GM21423 (cell line): ENCODE data around the gene TAPBPL.
"Not testable (repeated sequence)": the region's sequence is repeated elsewhere in the genome, so short reads cannot be mapped to it uniquely, and the experiment has no call there.

Source experiments
- ATAC-seq: cut with Tn5 transposase; IDR thresholded peaks from one replicate; pipeline ENCODE4 v1.9.1; 2021; ENCODE audit warnings: mild to moderate bottlenecking, moderate library complexity; ENCODE audit not compliant: unreplicated experiment

Gene TAPBPL

DNA sequence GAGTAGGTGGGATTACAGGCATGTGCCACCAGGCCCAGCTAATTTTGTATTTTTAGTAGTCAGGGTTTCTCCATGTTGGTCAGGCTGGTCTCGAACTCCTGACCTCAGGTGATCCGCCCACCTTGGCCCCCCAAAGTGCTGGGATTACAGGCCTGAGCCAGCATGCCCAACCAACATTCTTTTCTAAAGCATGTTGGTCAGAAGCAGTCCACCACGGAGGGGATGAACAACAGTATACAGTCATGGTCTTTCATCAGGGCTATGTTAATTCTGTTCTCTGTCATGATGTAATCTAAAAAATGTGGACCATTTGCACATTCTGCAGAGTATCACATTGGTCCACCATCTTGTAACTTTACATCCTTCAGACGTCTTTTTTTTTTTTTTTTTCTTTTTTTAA, 37.6 kb downstream of the TAPBPL start:
- no peak for ATAC-seq

DNA sequence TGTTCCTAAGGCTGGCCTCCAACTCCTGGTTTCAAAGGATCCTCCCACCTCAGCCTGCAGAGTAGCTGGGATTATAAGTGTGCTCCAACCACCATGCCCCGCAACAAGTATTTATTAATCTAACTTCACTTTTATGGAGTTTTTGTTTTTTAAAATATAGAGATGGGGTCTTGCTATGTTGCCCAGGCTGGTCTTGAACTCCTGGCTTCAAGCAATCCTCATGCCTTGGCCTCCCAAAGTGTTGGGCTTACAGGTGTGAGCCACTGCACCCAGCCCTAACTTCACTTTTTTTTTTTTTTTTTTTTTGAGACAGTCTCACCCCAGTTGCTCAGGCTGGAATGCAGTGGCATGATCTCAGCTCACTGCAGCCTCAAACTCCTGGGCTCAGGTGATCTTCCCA, 38.8 kb downstream of the TAPBPL start:
- not testable (repeated sequence) for ATAC-seq

DNA sequence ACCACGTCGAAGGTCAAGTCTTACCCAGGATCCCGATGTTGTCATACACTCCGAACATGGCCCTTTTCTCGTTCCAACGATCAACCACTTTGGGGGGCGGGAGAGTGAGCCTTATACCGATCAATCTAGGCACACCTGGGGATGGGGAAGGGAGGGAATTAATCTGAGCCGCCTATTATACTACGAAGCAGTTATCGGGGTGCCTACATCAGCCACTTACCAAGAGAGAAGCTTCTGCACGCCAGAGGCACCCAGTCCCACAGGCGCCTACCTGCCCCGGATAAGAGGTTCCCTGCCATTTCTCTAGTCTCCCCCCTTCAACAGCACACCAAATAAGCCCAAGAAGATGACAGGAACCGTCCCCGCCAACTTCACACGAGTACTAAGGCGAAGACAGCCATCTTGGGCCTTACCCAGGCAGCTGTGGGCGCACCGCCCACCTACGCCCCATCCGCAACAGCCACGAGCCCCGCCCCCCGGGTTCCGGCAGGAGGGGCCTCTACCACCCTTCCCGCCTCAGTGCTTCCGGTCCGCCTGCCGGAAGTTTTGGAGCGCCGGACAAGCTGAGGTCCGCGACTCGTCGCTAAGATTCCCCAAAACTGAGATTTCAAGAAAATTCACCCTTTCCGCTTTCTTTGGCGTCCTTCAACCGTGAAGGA, 41.1 kb downstream of the TAPBPL start, which contains the start of gene MRPL51:
Gene MRPL51 (minus strand): TSS at position 425 of the 659 bp plus-strand sequence. CDS start 126 bp downstream, at position 299.
- peak; percentile 75 for ATAC-seq

DNA sequence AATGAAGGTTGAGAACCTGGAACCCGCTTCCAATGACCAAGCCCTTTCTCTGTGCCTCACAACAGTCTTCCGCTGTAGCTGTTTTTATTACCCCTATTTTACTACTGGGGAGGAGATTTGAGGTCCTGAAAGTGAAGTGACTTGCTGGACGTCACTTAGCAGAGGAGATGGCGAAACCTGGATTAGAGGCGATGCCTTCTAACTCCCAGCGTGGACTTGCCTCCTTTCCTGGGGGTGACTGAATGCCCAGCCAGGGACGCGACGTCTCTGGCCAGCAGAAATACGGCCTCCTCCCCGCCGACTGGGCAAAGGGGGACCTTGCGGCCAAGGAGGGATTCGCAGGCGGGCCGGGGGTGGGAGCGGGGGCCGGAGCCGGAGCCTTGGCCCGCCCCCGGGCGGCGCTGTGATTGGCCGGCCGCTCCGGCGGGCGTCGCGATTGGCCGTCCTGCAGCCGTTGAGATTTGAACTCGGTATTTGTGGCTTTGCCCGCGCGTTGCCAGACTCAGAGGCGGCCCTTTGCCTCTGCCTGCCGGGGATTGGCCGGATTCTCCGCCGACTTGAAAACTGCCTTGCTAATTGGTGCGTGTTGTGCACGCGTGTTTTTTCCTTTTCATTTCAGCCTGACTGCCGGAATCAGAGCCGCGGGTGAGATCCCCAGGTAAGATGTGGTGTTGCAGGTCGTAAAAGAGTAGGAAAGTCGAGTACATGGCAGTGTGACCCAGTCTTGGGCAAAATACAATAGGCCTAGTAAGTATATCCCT, 41.8 kb downstream of the TAPBPL start, which contains the start of gene NCAPD2:
Gene NCAPD2 (plus strand): TSS at position 606 of the 761 bp plus-strand sequence. CDS start 997 bp downstream, outside the sequence.
- peak; percentile 81 for ATAC-seq

DNA sequence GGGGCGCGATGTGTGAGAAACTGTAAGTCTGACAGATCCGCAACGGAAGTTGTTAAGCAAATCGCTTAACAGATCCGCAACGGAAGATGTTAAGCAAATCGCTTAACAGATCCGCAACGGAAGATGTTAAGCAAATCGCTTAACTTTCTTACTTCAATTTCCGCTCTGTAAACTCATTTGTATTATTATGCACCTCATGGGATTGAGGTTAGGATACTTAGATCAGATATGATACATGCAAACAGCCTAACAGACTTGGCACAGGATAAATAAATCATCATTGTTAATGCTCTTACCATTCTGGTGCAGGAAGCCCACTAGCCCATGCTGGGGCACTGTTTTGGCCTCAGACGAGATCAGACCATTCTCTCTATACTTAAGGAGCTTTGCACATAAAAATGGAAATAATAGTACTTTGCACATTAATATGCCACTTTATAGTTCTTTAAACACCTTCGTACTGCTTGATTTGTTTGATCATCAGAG, 42.5 kb downstream of the TAPBPL start:
- no peak for ATAC-seq

DNA sequence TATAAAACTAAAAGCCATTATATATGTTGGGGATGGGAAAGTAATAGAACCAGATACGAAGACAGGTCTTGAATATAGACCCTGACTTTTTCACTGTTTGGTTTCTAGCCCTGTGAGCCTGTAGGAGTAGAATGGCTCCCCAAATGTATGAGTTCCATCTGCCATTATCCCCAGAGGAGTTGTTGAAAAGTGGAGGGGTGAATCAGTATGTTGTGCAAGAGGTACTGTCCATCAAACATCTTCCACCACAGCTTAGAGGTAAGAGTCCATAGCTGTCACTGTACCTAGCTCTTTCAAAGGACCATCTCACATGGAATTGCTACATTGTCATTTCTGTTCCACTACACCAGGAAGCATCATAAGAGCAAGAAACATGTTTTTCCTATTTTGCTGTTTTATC, 43.1 kb downstream of the TAPBPL start:
- ATAC-seq: no peak

DNA sequence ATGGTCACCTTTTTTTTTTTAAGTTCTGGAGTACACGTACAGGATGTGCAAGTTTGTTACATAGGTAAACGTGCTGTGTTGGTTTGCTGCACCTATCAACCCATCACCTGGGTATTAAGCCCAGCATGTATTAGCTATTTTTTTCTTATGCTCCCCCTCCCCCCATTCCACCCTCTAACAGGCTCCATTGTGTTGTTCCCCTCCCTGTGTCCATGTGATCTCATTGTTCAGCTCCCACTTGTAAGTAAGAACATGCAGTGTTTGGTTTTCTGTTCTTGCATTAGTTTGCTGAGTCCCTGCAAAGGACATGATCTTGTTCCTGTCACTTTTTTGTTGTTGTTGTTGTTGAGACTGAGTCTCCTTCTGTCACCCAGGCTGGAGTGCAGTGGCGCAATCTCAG, 45.4 kb downstream of the TAPBPL start:
- ATAC-seq: not testable (repeated sequence)

DNA sequence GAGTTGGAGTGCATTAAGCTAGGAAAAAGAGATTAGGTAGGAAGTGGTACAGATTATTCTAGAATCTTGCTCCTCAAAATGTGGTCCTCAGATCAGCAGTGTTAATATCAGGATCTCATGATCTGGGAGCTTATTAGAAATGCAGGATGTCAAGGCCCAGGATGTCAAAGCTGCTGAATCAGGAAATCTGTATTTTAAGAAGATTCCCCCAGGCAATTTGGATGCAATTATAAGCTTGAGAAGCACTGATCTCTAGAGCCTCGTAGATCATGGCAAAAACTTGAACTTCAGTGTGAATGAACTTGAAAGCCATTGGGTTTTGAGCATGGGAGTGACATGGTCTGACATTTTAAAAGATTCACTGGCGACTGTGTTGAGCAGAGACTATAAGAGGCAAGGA, 48.6 kb downstream of the TAPBPL start:
- no peak for ATAC-seq

GRCh38 chr12:6507102-6507998, 55.5 kb downstream of the TAPBPL start:
- no peak for ATAC-seq

DNA sequence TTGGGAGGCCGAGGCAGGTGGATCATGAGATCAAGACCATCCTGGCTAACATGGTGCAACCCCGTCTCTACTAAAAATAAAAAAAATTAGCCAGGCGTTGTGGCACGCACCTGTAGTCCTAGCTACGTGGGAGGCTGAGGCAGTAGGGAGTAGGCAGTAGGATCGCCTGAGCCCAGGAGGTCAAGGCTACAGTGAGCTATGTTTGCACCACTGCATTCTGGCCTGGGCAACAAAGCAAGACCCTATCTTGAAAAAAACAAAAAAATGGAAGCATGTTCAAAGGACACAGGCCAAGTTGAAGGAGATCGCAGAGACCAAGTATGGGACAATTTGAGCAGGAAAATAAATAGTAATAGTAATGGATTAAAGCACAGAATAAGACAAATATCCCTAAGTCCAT, 56.2 kb downstream of the TAPBPL start:
- no peak for ATAC-seq
